HG03066 (cell line): ENCODE results near the gene TRAK1.
"Not testable (repeated sequence)": the region's sequence is repeated elsewhere in the genome, so short reads cannot be mapped to it uniquely, and the experiment has no call there.

Experiments
- ATAC-seq: cut with Tn5 transposase; IDR thresholded peaks from one replicate; pipeline ENCODE4 v1.9.1; 2021; ENCODE audit warnings: low read depth; ENCODE audit not compliant: unreplicated experiment

Gene TRAK1

DNA sequence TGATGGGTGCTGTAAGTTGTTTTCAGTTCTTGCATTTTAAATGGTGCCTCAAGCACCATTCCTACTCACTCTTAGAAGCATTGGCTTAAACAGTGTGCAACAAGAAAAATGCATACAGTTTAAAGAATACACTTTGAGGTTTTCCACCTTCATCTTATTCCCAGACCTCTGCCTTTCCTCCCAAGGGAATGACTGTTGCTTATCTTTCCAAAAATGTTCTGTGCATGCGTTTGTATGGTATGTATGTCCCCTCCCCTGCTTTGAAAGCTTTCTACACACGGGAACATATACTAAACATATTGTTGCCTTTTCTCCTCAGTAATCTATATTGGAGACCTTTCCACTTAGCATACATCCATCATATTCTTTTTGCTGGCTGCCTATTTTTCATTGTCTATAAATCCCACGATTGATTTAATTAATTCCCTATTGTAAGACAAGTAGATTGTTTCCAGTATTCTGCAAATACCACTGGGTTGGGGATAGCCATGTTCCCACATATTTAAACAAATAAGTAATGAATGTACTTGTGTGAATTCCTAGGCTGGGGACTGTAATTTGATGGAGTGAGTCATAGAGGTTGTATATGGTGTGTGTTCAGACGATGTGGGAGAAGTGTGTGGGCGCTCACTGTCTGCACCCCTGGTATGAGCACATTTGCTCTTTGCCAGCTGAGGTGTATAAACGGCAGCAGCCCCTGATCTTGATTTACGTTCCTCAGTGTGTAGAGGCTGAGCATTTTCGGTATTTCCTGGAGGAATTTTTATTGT is 5.8 kb downstream of the TRAK1 start:
- ATAC-seq: no peak

DNA sequence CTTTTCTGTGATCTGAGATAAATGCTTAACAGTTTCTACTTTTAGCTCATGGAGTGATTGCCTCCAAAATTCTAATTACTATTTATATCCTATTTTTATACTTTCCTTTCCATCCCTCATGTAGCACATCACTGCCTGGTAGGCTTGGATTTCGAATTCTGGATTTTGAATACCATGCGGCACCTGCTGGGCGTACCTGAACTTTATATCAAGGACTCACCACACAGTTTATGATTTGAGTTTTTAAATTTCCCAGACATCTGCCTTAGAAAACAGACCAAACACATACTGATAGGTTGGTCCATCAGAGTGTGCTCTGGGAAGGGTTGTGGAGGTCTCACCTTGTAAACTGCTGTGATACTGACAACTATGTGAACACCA is 6.4 kb downstream of the TRAK1 start:
- no peak for ATAC-seq

DNA sequence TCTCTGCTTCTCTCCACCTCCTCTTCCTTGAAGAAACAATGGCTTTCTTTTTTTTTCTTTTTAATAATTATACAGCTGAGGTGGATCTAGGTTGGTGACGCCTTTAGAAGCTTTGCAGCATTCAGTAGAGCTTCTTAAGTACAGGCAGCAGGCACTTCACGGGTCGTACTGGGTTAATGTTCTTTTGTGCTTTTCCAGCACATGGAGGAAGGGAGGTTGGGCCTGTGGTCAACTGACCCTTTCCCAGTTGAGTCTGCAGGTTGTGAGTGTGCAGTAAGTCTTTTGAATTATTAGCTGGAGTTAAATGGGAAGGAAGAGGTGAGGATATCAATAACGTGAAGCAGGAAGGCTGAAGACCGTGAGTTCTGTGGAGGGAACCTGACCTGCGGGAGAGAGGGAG is 7.0 kb downstream of the TRAK1 start:
- ATAC-seq: no peak

DNA sequence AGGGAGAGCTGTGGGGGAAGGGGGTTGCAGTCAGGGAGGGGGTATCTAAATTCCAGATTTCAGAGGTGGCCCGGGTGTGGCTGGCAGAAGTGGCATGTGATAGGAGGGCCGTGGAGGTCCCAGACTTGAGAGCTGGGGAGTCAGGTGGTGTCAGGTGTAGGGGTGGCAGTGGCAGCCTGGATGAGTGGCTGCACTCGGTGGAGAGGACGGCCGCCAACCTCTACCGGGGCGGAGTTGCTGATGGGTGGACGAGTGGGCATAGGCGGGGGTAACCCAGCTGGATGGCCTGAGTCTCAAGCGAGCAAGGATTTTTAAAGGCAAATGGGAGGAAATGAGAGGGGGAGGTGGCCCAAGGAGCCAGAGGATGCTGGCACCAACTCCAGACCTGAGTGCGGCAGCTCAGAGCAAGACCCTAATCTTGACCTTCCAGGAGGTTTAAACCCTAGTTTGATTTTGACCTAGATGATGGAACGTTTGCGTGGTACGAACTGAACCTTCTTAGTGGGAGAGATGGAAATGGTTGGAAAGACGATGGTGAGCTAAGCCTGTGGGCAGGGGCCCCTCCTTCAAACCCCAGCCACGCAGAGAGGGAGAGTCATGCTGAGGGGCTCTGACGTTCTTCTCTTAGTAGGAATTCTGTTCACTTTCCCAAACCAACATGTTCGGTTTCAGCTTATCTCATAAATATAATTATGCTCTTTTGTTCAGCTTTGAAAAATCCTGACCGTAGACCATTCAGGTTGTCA is 8.0 kb downstream of the TRAK1 start:
- no peak for ATAC-seq

DNA sequence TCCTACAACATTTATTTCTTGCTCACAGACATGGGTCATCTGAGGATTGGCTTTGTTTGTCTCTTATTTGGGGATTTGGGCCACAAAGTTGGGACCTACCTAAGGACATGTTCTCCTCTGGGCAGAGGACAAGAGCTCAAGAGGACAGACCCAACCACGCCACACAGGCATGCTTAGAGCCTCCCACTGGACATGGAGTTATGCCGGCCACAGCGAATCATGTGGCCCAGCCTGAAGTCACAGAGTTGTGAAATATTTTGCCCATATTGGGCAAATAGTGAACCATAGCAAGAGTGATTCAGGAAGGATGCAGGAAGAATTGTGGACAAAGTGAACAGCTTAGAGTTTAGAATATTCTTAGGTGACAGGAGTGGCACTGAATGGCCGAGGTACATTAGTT is 9.9 kb downstream of the TRAK1 start:
- no peak for ATAC-seq

DNA sequence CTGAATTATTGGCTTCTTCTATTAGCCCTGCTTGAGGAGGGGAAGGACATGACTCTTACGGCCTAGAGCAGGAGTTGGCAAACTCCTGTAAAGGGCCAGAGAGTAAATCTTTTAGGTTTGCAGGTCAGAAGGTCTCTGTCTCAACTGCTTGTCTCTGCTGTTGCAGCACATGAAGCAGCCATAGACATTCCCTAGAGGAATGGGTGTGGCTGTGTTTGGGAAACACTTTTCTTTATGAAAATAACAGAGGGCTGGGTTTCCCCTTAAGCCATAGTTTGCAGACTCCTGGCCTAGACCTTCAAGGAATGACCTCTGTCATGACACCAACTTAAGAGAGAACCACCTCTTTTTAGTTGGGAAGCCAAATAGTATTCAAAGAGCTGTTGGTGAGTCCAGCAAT is 10.3 kb downstream of the TRAK1 start:
- ATAC-seq: no peak

DNA sequence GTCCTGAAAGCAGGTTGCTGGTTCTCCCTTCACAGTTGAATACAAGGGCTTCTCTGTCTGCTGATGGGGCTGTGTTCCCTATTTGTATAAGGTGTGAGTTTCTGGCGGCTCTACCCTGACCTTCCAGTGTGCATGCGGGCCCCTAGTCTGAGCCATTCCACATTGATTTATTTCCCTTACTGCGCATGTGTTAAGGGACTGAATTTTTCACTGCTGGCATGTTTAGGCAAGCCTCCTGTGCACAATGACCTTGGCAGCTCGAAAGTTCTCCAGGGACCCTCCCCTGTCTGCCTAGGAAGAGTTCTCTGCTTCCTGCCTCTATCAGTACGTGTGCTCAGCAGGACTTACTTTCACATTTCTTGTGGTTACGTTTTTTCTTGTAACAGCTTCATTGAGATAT is 11.4 kb downstream of the TRAK1 start:
- no peak for ATAC-seq

DNA sequence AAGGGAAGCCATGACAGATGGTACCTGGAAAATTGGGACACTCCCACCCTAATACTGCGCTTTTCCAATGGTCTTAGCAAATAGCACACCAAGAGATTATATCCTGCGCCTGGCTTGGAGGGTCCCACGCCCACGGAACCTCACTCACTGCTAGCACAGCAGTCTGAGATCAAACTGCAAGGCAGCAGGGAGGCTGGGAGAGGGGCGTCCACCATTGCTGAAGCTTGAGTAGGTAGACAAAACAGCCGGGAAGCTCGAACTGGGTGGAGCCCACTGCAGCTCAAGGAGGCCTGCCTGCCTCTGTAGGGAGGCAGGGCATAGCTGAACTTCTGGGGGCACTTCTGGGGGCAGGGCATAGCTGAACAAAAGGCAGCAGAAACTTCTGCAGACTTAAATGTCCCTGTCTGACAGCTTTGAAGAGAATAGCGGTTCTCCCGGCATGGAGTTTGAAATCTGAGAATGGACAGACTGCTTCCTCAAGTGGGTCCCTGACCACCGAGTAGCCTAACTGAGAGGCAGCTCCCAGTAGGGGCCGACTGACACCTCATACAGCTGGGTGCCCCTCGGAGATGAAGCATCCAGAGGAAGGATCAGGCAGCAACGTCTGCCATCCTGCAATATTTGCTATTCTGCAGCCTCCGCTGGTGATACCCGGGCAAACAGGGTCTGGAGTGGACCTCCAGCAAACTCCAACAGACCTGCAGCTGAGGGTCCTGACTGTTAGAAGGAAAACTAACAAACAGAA is 12.9 kb downstream of the TRAK1 start:
- ATAC-seq: not testable (repeated sequence)

DNA sequence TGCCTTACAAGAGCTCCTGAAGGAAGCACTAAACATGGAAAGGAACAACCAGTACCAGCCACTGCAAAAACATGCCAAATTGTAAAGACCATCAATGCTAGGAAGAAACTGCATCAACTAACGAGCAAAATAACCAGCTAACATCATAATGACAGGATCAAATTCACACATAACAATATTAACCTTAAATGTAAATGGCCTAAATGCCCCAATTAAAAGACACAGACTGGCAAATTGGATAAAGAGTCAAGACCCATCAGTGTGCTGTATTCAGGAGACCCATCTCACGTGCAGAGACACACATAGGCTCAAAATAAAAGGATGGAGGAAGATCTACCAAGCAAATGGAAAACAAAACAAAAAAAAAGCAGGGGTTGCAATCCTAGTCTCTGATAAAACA is 14.8 kb downstream of the TRAK1 start:
- ATAC-seq: not testable (repeated sequence)

DNA sequence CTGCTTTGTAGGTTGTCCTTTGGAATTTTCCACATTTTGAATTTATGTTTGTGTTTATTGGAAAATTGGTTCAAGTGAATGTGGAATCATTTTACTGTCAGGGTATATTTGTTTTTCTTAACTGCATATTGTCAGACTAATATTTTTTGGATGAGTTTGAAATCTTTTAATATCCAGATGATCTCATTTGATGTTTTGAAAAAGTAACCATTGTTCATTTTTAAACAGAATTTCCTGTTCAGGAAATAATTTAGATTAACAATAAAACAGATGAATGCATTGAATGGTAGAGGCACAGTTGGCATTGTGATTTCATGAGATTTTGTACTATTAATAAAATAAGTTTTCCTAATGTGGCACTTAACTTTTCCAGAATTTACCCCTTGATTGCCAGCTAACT is 15.5 kb downstream of the TRAK1 start:
- no peak for ATAC-seq

DNA sequence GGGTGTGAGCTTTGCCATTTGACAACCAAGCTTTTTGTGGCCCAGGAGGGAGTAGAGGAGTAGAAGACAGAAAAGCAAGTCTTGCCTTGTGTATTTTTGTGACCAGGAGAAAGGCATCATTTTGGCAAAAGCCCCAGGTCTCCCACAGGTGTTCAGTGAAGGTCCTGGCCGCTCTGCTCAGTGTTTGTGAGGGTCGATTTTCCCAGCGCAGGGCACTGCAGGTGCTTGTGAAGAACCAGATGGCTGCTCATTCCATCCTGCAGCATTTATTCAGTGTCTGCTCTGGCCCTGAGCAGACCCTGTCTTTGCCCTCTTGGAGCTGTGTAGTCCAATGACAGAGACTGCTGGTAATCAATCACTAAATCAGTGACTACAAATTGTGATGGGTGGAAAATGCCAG is 19.5 kb downstream of the TRAK1 start:
- no peak for ATAC-seq

DNA sequence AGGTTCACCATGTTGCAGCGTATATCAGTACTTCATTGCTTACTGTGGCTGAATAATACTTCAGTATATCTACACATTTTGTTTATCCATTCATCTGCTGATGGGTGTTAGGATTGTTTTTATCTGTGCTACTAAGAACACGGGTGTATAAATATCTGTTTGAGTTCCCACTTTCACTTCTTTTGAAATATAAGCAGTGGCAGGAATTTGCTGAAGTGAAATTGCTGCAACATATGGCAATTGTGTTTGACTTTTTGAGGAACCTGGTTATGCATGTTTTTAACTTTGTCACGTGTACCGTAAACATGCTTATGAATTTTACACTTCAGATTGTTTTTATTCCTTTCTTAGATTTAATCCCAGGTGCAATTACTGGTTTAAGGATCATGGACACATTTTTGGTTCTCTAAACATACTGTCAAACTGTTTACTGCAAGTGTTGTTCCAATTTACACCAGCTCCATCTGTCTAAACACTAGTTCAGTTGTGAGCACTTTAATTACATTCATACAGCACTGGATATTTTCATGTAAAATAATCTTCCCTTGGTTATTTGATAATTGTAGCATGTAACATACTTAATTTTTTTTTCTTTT is 23.1 kb downstream of the TRAK1 start:
- ATAC-seq: no peak

DNA sequence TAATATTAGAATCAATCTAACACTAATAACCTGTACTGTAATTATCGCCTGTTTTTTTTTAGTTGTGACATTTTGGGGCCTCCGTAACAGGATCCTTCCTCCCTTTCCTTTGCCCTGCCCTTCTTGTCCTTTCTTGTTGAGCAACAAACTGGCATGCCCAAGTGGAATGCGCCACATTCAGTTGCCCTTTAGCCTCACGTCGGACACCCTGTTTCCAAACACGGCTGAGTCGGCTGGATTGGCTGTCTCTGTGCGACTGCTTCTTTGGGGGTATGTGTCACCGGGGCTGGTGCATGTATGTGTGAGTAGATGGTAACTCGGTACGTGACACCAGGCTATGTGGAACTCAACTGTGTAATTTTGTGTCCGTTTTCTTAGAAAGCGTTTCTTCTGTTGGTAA is 24.1 kb downstream of the TRAK1 start:
- no peak for ATAC-seq

DNA sequence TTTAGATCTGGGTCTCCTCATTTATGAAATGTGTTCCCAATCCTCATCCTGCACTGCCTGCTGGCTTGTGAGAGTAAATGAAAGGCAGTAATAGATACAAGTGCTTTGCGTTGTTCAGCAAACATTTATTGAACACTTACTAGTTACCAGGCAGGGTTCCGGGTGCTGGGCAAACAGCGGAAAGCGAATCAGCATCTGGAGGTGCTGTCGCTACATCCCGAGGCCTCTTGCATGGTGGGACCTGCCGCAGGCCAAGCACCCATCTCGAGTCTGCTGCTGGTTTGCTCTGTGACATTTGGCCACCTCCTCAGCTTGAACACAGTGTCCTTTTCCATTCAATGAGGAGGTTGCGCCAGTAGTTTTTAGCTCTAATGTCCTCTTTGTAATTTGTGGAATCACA is 24.8 kb downstream of the TRAK1 start:
- no peak for ATAC-seq

DNA sequence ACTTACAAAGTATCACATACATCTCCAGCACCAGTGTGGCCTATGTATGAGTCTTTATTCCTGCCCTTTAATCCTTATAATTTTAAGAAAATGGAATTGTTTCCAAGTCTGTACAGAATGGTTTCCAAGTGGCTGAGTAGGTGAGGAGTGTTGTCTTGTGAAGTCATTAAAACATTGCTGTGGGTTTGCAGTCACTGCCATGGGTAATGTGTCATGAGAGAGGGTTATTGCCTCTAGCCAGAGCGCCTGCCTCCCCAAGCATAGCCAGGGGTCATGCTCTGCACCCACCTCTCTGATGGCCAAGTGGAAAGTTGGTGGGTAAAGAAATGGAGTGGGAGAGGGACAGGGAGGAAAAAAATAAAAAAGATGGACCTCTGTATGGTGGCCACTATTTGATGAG is 25.3 kb downstream of the TRAK1 start:
- no peak for ATAC-seq

DNA sequence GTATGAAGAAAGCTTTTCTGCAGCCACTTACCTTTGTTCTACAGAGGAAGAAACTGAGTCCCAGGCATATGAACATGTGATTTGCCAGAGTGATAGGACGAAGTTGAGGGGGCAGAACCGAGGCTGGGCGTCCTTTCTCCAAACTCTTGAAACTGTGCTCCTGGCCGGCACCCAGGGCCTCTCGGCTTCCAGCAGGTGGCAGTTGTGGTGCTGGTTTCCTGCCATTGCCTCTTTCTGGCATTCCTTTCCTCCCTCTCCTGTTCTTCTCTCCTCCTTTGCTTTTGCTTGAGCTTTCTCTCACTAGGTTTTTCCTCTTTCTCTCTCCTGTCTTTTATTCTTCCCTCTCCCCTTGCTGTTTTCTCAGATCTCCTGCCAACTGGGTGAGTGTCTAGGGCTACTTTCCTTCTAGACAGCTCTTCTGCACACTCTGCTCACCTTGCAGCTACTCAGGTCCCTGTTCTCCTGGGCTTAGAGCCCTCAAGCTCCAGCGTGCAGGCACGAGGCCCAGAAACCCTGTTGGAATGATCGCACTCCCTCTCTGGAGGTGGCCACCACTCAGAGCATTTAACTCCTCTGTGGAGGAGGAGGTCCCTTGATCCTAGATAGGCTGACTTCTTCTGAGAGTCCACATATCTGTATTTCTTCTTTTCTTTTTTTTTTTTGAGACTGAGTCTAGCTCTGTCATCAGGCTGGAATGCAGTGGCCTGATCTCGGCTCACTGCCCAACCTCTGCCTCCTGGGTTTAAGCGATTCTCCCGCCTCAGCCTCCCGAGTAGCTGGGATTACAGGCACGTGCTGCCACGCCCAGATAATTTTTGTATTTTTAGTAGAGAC is 26.2 kb downstream of the TRAK1 start:
- ATAC-seq: no peak

DNA sequence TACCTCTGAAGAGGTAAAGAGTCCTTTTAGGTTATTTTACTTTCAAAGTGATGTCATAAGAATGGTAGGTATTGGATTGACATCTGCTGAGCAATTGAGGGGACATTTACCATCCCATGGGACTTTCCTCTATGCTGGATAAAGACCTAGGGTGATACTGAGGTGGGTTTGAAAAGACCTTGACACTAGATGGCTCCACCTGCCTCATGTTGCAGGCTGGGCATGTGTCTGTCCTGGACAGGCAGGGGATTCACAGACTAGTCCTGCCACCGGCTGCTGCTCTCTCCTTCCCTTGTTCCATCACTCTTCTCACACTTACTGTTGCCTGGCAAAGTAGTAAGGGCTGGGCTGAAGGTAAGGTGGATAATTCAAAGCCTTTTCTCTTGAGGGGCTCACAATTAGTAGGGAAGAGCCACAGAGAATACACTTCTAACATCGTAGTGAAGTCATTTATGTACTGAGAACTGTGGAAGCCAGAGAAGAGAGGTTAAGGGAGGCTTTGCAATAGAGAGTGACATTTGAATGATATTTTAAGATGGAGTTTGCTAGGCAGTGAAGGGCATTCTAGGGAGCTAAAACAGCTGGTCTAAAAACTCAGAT is 27.7 kb downstream of the TRAK1 start:
- no peak for ATAC-seq

DNA sequence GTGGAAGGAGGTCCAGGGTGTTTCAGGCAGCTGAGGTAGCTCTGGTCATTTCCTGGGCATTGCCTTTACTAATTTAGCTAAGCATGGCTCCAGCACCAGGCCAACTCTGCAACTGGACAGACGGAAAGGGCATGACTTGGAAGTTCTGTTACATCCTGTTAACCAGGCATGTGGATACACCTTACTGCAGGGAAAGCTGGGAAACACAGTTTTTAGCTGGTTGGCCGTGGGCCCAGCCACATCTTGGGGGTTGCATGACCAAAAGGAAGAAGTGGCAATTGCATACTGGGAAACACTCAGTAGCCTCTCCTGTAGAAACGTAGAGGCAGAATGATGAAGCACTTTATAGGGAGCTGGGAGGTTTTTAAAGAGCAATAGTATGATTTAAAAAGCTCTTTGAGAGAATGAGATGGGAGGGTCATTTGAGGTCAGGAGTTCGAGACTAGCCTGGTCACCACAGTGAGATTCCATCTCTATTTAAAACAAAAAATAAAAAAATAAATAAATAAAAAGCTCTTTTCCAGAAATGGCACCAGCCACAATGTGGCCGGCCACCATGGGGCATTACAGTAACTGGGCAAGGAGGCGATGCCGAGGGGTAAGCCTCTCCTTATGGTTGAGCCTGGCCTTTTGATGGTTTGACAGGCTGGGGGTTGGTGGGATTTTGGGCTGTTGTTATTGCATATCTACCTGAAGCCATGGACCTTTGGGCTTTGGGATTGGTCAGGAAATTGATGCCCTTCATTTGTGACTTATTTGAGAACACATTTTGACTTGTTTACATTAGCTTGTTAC is 28.6 kb downstream of the TRAK1 start:
- ATAC-seq: no peak

DNA sequence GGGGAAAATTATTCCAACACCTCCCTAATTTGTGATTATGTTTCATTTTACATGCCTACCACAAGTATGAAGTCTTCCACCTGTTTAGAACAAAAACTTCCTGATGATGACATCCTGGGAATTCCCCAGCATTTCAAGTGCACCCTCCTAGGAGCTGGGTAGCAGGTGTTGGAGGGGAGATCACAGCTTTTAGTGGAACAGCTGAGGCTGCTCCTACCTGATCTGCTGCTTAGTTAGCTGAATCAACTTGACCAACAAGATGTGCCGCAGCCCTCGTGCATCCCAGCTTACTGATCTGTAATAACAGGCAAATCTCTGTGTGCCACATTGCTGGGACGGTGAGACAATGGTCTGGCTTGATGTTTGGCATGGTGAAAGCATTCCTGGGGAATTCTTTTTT is 29.7 kb downstream of the TRAK1 start:
- no peak for ATAC-seq
